ENCODE measurements around the gene NOXRED1. TPM values are rescaled to one million over a fixed set of nuclear protein-coding genes. Genes with fewer than 3 reads are reported as not detected.

The NOXRED1 gene
- total RNA-seq, 2 donors from 2014 or later: not detected

- TF ChIP-seq CTCF (IDR thresholded peaks at IDR 0.05): no peak
- H3K9me3 ChIP-seq: no peaks in the 10 kb centered on the region
- no peak overlapping the region for H3K4me3 ChIP-seq
- H3K27me3 ChIP-seq: no peaks in the 10 kb centered on the region
- no peak for DNase-seq (ENCODE audit: low spot score)
- H3K4me1 ChIP-seq: no peaks in the 10 kb centered on the region
- no peak overlapping the region for H3K27ac ChIP-seq
- H3K36me3 ChIP-seq: no peaks in the 10 kb centered on the region
Measured at GRCh38 chr14:77364146-77364545, 59.2 kb downstream of the NOXRED1 start.

- Histone ChIP-seq H3K4me1 (no peaks in the 10 kb centered on the region), H3K27ac (no peak overlapping the region), H3K27me3 (no peaks in the 10 kb centered on the region), H3K9me3 (no peaks in the 10 kb centered on the region), H3K36me3 (no peaks in the 10 kb centered on the region), H3K4me3 (no peak overlapping the region)
- no peak for DNase-seq (ENCODE audit: low spot score)
- no peak for TF ChIP-seq CTCF (IDR thresholded peaks at IDR 0.05)
Measured at GRCh38 chr14:77359626-77360025, 63.7 kb downstream of the NOXRED1 start.

GRCh38 chr14:77356899-77357298 lies 66.4 kb downstream of the NOXRED1 start:
- no peaks in the 10 kb centered on the region for H3K4me1 ChIP-seq
- no peaks in the 10 kb centered on the region for H3K27me3 ChIP-seq
- H3K27ac ChIP-seq: no peak overlapping the region
- no peaks in the 10 kb centered on the region for H3K9me3 ChIP-seq
- no peak for TF ChIP-seq CTCF (IDR thresholded peaks at IDR 0.05)
- no peak overlapping the region for H3K4me3 ChIP-seq
- H3K36me3 ChIP-seq: no peaks in the 10 kb centered on the region
- DNase-seq (ENCODE audit: low spot score): no peak

GRCh38 chr14:77355811-77356210 lies 67.5 kb downstream of the NOXRED1 start:
- no peak overlapping the region for H3K27ac ChIP-seq
- no peak overlapping the region for H3K4me3 ChIP-seq
- H3K4me1 ChIP-seq: no peaks in the 10 kb centered on the region
- no peaks in the 10 kb centered on the region for H3K27me3 ChIP-seq
- H3K36me3 ChIP-seq: peaks cover 2% of the 10 kb centered on the region
- DNase-seq (ENCODE audit: low spot score): no peak
- no peaks in the 10 kb centered on the region for H3K9me3 ChIP-seq
- TF ChIP-seq CTCF (IDR thresholded peaks at IDR 0.05): no peak

GRCh38 chr14:77353469-77354141 lies 69.7 kb downstream of the NOXRED1 start:
- no peak for DNase-seq (ENCODE audit: low spot score)
- Histone ChIP-seq H3K4me3 (no peak overlapping the region), H3K27me3 (no peaks in the 10 kb centered on the region), H3K4me1 (no peaks in the 10 kb centered on the region), H3K36me3 (peaks cover 17% of the 10 kb centered on the region), H3K27ac (no peak overlapping the region), H3K9me3 (no peaks in the 10 kb centered on the region)
- TF ChIP-seq CTCF (IDR thresholded peaks at IDR 0.05): no peak

- TF ChIP-seq CTCF (IDR thresholded peaks at IDR 0.05): no peak
- Histone ChIP-seq H3K36me3 (peaks cover 27% of the 10 kb centered on the region), H3K27ac (no peak overlapping the region)
Measured at GRCh38 chr14:77347751-77348150, 75.6 kb downstream of the NOXRED1 start.

More at GRCh38 chr14:77347751-77348150, 75.6 kb downstream of the NOXRED1 start:
- H3K9me3 ChIP-seq: no peaks in the 10 kb centered on the region
- H3K27me3 ChIP-seq: no peaks in the 10 kb centered on the region
- H3K4me3 ChIP-seq: no peak overlapping the region
- no peaks in the 10 kb centered on the region for H3K4me1 ChIP-seq
- DNase-seq (ENCODE audit: low spot score): no peak

Data from right atrium auricular region (tissue), 2 donors.